K562 (cell line): ENCODE data around the gene CBX3. TPM values are rescaled to one million over a fixed set of nuclear protein-coding genes. Genes with fewer than 3 reads are reported as not detected.

Experiments
- AFF4 ChIP-seq: sonication (generic); formaldehyde crosslinking; IDR thresholded peaks from 2 replicates; pipeline ENCODE4 v1.8.0; 2023; ENCODE audit warnings: mild to moderate bottlenecking, missing genetic modification reagents
- CC2D1A ChIP-seq: fragments of 450-650 bp; IDR thresholded peaks from 2 replicates; pipeline ENCODE4 v1.6.1; 2017; ENCODE audit warnings: mild to moderate bottlenecking
- IFI16 ChIP-seq: fragments of 250-450 bp; sonication (Bioruptor Pico); IDR thresholded peaks from 2 replicates; pipeline ENCODE4 v2.1.2; 2022; ENCODE audit warnings: mild to moderate bottlenecking, inconsistent platforms
- JUND ChIP-seq, 2 experiments: IDR thresholded peaks; 2 replicates in 1 of 2; 3 replicates in 1 of 2; pipeline ENCODE4 v1.6.1; 2011; ENCODE audit warnings: borderline replicate concordance in 2 of 2, low read depth in 2 of 2, low read length in 2 of 2, improper control_type of control experiment in 1 of 2, missing biosample characterization in 1 of 2, missing genetic modification characterization in 1 of 2, missing genetic modification reagents in 1 of 2
- KHSRP ChIP-seq: fragments of 450-650 bp; IDR thresholded peaks from 2 replicates; pipeline ENCODE4 v1.6.1; 2017
- MNT ChIP-seq, 2 experiments: fragments of 450-650 bp; conservative IDR thresholded peaks; 2 replicates each; pipeline ENCODE4 v1.6.1; 2017; ENCODE audit warnings: mild to moderate bottlenecking in 2 of 2, moderate library complexity in 2 of 2
- MYC ChIP-seq, 2 experiments: fragments of 250-450 bp in 1 of 2; sonication (Bioruptor Pico) in 1 of 2; IDR thresholded peaks; 2 replicates each; pipeline versions ENCODE4 v1.5.1 to v1.6.1; 2012 to 2021; ENCODE audit warnings: low read depth in 2 of 2, borderline replicate concordance in 1 of 2, improper control_type of control experiment in 1 of 2, low read length in 1 of 2, mild to moderate bottlenecking in 1 of 2, moderate library complexity in 1 of 2
- SIX5 ChIP-seq, 2 experiments: IDR thresholded peaks; 2 replicates each; pipeline ENCODE4 v1.6.1; 2011; ENCODE audit warnings: low read length in 2 of 2, borderline replicate concordance in 1 of 2, low read depth in 1 of 2, mild to moderate bottlenecking in 1 of 2, moderate library complexity in 1 of 2; ENCODE audit not compliant: insufficient read depth in 1 of 2
- TEAD2 ChIP-seq: fragments of 450-650 bp; IDR thresholded peaks from 2 replicates; pipeline ENCODE4 v1.6.1; 2016; ENCODE audit warnings: missing genetic modification characterization, control low read depth, missing compliant biosample characterization
- TFAP4 ChIP-seq: sonication (generic); formaldehyde crosslinking; IDR thresholded peaks from 2 replicates; pipeline ENCODE4 v1.8.0; 2022; ENCODE audit warnings: missing genetic modification reagents, mild to moderate bottlenecking, moderate library complexity, borderline replicate concordance
- USF2 ChIP-seq: sonication (generic); formaldehyde crosslinking; IDR thresholded peaks from 2 replicates; pipeline ENCODE4 v1.5.0; 2020; ENCODE audit warnings: missing genetic modification reagents
- ZNF280A ChIP-seq: fragments of 450-650 bp; IDR thresholded peaks from 2 replicates; pipeline ENCODE4 v1.6.1; 2018; ENCODE audit warnings: mild to moderate bottlenecking, low read depth; ENCODE audit not compliant: partially characterized antibody
- ZNF311 ChIP-seq: fragments of 250-450 bp; sonication (Bioruptor Pico); IDR thresholded peaks from 2 replicates; pipeline ENCODE4 v1.4.0; 2020; ENCODE audit warnings: mild to moderate bottlenecking, moderate library complexity
- ZNF57 ChIP-seq: fragments of 450-650 bp; formaldehyde crosslinking; IDR thresholded peaks from 2 replicates; pipeline ENCODE4 v1.4.0; 2020; ENCODE audit warnings: mild to moderate bottlenecking, moderate library complexity
- ZNF830 ChIP-seq: fragments of 250-450 bp; sonication (Bioruptor Pico); IDR thresholded peaks from 2 replicates; pipeline ENCODE4 v1.5.0; 2021; ENCODE audit warnings: mild to moderate bottlenecking
- polyA plus RNA-seq, 8 experiments: library from polyadenylated mRNA; depleted of rRNA in 4 of 8; stranded (reverse) in 5 of 8; unstranded in 3 of 8; fragments of >200 nt; fragmentation: Nextera tagmentation in 2 of 8; fragmentation: Illumina TruSeq in 1 of 8; extraction: Ambion mirVana in 2 of 8; extraction: Trizol in 1 of 8; gene quantifications; 2 replicates each; pipeline versions ENCODE4 v1.2.1 to v1.2.3, GENCODE V29; 2011 to 2014; ENCODE audit warnings: inconsistent platforms in 1 of 8, missing spikeins in 1 of 8
- total RNA-seq, 7 experiments: library from RNA; depleted of rRNA in 6 of 7; stranded (reverse); fragments of >200 nt in 6 of 7; fragmentation: Illumina TruSeq in 2 of 7; extraction: Trizol in 2 of 7; gene quantifications; 2 replicates each; pipeline versions ENCODE4 v1.2.1 to v1.2.3, GENCODE V29; 2011 to 2021; ENCODE audit warnings: low replicate concordance in 1 of 7

Gene CBX3
- total and polyA plus RNA-seq, 9 of the 15 experiments (the other 6 are each of a cell fraction or from before 2014, with no cell fraction given), result 198 to 413 (median 328) TPM

- peak; percentile 51; the same call in 1 of the 2 replicates for TF ChIP-seq JUND (IDR thresholded peaks at IDR 0.05; ENCODE audit: borderline replicate concordance, low read depth, low read length)
- TF ChIP-seq JUND (tag; IDR thresholded peaks at IDR 0.05; ENCODE audit: borderline replicate concordance, low read depth, low read length), result peak; percentile 45; the same call in 1 of the 3 replicates
- peak in 1 of 2 experiments; percentile 50; a peak in 2 of 4 replicates for TF ChIP-seq MNT (conservative IDR thresholded peaks at IDR 0.05)
- no peak for TF ChIP-seq TFAP4 (CRISPR knock-in tag)
- no peak for TF ChIP-seq ZNF311
- no peak for TF ChIP-seq AFF4 (CRISPR knock-in tag)
- no peak for TF ChIP-seq SIX5 (IDR thresholded peaks at IDR 0.05; ENCODE audit: borderline replicate concordance in 1 of 2, insufficient read depth in 1 of 2, low read depth in 1 of 2, low read length in 2 of 2)
- TF ChIP-seq MYC (IDR thresholded peaks at IDR 0.05; ENCODE audit: low read depth, low read length), result peak; percentile 46
- TF ChIP-seq MYC (CRISPR knock-in tag; IDR thresholded peaks at IDR 0.05; ENCODE audit: borderline replicate concordance, low read depth), result no peak
- no peak for TF ChIP-seq ZNF830 (CRISPR knock-in tag)
- no peak for TF ChIP-seq CC2D1A
- TF ChIP-seq ZNF57, result no peak
- TF ChIP-seq KHSRP, result no peak
- TF ChIP-seq IFI16 (CRISPR knock-in tag), result no peak
- TF ChIP-seq USF2, result no peak
- no peak for TF ChIP-seq ZNF280A
- peak; percentile 74; the same call in 1 of the 2 replicates for TF ChIP-seq TEAD2 (tag)
These were observed 44.8 kb upstream of the CBX3 start (continued) for GRCh38 chr7:26156451-26157420.
